ENCODE measurements around the gene TSPYL2.
A peak's percentile ranks its signal among the peaks of the same experiment; 100 is the strongest.

Gene TSPYL2

GRCh38 chrX:53080628-53081580, 1.3 kb upstream of the TSPYL2 start:
- no peak for DNase-seq

DNA sequence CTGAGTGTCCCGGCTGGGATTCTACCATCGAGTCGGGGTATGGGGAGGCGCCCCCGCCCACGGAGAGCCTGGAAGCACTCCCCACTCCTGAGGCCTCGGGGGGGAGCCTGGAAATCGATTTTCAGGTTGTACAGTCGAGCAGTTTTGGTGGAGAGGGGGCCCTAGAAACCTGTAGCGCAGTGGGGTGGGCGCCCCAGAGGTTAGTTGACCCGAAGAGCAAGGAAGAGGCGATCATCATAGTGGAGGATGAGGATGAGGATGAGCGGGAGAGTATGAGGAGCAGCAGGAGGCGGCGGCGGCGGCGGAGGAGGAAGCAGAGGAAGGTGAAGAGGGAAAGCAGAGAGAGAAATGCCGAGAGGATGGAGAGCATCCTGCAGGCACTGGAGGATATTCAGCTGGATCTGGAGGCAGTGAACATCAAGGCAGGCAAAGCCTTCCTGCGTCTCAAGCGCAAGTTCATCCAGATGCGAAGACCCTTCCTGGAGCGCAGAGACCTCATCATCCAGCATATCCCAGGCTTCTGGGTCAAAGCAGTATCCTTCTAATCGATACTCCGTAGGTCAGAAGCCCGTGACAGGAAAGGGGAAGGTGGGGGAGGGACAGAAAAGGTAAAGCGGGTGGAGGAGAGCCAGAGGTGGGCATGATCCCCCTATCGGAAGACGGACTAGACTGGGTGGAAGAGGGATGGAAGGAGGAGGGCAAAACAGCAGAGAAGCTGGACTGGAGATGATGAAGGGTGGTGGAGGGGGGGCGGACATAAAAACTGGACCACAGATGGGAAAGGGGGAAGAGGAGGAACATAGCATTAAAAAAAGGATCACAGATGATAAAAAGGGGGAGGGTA, 828 bp downstream of the TSPYL2 start:
- no peak for DNase-seq

DNA sequence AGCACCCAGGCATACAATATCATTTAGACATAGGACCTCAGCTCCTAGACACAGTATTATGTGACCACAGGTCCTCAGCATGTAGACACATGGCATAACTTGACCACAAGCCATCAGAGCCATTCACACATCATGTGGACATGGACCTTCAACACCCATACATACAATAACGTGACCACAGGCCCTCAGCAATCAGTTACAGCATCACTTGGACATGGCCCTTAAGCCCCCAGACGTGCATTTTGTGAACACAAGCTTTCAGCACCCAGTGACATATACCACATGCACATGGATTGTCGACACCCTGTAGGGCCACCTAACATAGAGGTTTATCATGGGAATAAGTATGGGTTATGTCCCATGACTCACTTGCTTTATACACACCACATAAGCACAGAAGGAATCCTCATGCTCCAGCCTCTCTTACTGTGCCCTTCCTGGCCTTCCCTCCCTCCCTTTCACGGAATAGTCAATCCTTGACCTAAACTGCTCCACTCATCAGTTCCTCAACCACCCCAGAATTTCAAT, 1.9 kb downstream of the TSPYL2 start:
- DNase-seq: no peak

GRCh38 chrX:53084863-53085262, 2.7 kb downstream of the TSPYL2 start:
- no peak for DNase-seq

GRCh38 chrX:53085661-53086229, 3.6 kb downstream of the TSPYL2 start:
- no peak for DNase-seq

DNA sequence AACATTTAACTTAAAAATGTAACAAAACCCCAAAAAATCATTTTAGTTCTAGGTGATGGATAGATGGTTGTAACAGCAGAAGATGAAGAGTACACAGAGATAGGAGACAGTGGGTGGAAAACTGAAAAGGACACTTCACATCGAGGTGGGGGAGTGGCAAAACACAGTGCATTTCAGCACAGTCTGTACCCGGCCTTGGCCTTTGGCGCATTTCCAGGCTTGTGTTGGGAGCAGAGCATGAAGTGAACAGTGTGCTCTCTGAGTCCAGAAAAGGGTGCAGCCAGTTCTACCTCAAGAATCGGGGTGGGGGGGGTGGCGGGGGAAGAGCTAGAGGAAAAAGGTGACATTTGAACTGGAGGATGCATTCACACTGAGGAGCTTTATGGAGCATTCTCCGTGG, 4.3 kb downstream of the TSPYL2 start:
- no peak for DNase-seq

DNA sequence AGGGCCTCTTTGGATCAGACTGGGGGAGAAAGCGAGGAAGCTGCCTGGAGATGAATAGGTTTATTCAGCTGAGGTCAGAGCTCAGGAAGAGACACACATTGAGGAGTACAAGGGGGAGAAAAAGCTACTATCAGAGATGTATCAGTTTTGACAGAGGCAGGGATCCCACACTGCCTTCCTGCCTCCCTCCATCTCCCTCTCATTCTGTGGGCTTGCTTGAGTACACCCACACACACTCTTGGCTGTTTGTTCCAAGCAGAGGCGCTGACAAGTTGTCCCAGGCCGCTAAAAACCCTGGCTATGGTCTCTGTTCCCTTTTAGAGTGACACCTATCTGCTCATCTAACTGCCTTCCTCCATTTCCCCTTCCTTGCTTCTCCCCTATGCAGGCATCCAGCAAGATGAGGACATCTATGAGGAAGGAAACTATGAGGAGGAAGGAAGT, 5.2 kb downstream of the TSPYL2 start:
- DNase-seq: no peak

GRCh38 chrX:53088136-53088974, 6.2 kb downstream of the TSPYL2 start:
- peak; percentile 63 for DNase-seq

DNA sequence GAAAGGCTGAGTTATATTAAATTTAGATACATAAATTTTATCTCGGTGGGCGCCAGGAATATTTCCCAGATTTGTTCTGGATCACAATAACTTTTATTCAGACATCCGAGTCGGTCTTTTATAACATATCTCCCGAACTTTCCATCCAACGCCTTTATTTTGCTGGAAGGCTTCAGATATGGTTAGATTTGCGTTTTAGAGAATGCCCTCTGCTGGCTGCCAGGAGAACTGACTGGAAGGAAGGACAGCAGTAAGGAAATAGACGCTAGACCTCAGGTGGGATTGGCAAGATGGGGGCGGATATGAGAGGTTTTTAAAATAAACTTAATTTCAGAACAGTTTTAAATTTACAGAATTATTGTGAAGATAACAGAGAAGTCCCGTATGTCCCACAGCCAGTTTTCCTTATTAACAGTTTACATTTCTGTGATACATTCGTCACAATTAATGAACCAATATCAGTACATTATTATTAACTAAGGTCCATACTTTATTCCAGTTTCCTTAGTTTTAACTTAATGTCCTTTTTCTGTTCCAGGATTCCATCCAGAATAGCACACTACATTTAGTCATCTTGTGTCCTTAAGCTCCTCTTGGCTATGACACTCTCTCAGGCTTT, 7.2 kb downstream of the TSPYL2 start:
- peak; percentile 60 for DNase-seq

DNA sequence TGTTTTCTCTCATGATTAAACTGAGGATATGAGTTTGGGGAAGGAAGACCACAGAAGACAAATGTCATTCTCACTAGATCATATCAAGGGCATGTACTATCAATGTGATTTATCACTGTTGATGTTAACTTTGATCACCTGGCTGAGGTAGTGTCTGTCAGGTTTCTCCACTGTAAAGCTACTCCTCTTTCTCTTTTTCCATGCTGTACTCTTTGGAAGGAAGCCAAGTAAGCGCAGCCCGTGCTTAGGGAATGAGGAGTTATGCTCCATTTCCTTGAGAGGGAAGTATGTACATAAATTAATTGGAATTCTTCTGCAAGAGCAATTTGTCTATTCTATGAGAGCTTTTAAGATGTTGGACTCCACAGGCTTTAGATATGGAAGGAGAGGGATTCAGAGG, 7.8 kb downstream of the TSPYL2 start:
- DNase-seq: no peak

DNA sequence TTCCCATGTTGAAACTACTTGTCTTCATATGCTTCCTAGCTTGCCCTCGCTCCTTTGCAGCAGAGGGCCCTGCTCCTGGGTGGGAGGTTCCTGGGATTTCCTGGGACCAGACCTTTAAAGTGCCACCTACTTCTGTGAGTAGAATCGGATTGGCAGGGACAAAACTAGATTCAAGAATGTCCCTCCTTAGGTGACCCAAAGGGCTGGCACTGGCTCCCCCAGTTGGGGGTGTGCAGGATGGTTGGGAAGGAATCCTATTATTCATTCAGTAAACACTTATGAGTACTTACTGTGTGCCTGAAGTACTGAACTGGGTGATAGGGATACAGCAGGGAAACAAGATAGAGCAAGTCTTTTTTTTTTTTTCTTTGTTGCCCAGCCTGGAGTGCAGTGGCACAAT, 9.2 kb downstream of the TSPYL2 start:
- DNase-seq: no peak

GRCh38 chrX:53093177-53093655, 11.0 kb downstream of the TSPYL2 start:
- DNase-seq: peak; percentile 59

DNA sequence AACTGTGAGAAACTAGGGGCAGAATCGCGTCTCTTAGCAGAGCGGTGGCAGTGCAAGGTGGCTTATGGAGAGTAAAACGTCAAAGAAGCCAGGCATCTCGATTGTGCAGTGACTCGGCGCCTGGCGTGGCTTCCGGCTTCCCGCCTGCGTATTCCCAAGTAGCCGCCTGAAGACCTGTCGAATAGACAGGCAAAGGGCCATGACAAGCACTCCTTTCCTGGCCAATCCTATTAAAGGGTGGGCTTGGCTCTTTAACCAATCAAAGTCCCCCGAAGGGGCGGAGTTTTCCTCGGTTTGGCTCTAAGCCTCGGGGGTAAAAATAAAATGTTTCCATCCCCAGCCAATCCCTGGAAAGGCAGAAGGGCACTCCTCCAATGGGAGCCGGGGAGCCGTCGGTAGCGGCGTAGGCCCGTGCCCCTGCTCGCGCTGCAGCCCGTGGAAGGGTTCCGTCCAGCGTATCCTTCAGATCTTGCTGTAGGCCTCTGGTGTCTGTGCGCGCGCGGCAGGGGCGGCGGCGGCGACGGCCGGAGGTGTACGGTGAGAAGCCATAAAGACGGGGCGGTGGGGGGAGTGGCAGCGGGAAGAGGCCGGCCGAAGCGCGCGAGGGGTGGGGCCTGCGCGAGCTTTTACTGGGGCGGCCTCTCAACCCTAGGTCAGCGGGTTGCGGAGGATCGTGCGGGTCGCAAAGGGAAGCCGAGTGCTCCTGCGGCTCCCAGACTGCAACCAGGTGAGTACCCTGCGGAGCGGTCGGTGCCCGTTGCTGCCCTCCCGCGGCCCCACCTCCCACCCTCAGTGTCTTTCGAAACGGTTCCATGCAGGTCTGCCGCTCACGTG, 11.8 kb downstream of the TSPYL2 start, which contains the start of gene KANTR:
TSS of gene KANTR (plus strand) at position 395 of the 834 bp plus-strand sequence. CDS start 30,131 bp downstream, outside the sequence.
- peak; percentile 96 for DNase-seq

- DNase-seq: no peak
Observed at GRCh38 chrX:53094582-53094905, 12.4 kb downstream of the TSPYL2 start.

GRCh38 chrX:53095796-53096195, 13.6 kb downstream of the TSPYL2 start:
- no peak for DNase-seq

- DNase-seq: no peak
Observed at GRCh38 chrX:53114864-53115549, 32.8 kb downstream of the TSPYL2 start.

DNA sequence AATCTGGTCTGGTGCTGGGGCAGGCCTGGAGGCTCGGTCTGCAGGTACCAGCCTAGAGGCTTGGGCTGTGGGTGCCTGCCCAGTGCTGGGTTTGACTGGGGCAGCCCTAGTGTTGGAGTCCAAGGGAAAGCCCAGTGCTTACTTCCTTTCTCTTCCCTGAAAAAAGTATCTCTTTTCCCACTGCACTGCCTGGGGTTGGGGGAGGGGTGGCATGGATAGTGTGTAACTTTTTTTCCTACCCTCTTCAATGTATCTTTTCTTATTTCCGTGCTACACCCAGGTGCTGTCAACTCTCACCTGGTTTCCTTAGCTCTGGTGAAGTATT, 33.3 kb downstream of the TSPYL2 start:
- no peak for DNase-seq

DNA sequence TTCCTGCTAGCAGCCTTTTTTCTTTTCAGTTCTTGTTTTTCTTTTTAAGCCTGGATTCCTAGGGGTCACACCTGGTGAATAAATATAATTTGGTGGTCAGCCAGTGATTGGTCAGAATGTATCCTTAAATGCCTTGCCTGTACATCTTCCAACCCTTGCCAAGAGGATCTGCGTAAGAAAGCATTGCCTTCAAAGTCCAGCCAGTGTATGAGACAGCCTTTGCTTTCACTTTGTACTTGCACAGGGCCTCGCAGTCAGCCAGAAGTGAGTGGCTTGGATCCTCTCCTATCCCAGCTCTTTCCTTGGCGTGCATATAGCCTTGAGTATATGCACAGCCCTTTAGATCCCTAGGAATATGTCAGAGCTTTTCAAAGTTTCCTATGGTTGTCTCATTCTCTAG, 33.9 kb downstream of the TSPYL2 start:
- DNase-seq: no peak

GRCh38 chrX:53122013-53122412, 39.8 kb downstream of the TSPYL2 start:
- DNase-seq: no peak

DNA sequence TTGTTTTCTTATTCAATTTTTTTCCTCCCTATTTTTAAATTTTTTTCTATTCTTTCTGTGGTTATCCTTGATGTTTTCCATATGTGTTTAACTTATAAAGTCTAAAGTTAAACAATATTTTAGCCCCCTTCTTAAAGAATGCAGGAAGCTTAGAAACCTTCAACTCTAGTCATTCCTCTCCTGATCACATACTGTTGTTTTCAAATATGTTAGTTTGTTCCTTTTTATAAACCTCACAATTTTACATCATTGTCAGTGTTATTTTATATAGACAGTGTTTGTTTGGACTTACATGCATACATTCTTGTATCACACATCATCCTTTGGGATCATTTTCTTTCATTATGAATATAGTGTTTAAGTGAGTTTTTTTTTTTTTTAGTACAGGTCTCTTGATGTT, 43.3 kb downstream of the TSPYL2 start:
- DNase-seq: no peak

Data from NCI-H345 (cell line).